H1 (cell line): Measurements from ENCODE around the gene PRTN3. TPM values are rescaled to one million over a fixed set of nuclear protein-coding genes. Genes with fewer than 3 reads are reported as not detected.
"Not testable (repeated sequence)": the region's sequence is repeated elsewhere in the genome, so short reads cannot be mapped to it uniquely, and the experiment has no call there.

Experiments used
- CTCF ChIA-PET: fragments of 300-600 bp; sonication (Branson Sonifier 250); formaldehyde crosslinking; loops from one replicate; lab custom pipeline; 2021; ENCODE audit not compliant: partially characterized antibody; lab: Charles Lee
- POLR2A ChIA-PET: fragments of 300-600 bp; sonication (Branson Sonifier 250); formaldehyde crosslinking; loops from one replicate; lab custom pipeline; 2021; ENCODE audit warnings: inconsistent platforms; ENCODE audit not compliant: partially characterized antibody; lab: Charles Lee
- DNase-seq, 2 experiments: peaks; one replicate each; pipeline versions ENCODE4 v3.0.0 to v3.0.0-alpha.2; 2010 to 2022; ENCODE audit warnings: low spot score in 2 of 2, low read depth in 1 of 2, mixed read lengths in 1 of 2
- FAIRE-seq: peaks from 2 replicates; lab custom pipeline; 2011; peaks lifted over from hg19 to GRCh38; lab: Jason Lieb, UNC
- H2AFZ ChIP-seq: 2 replicates; pipeline ENCODE4 v1.8.1; 2012; ENCODE audit warnings: low read length, inconsistent platforms
- H2AK5ac ChIP-seq: 2 replicates; pipeline ENCODE4 v1.6.1; 2013; ENCODE audit warnings: low read depth, low read length
- H2BK120ac ChIP-seq: replicated peaks from 2 replicates; pipeline ENCODE3; 2013; ENCODE audit warnings: low read depth, low read length, inconsistent platforms
- H2BK12ac ChIP-seq: 2 replicates; pipeline ENCODE4 v1.6.1; 2013; ENCODE audit warnings: low read depth, low read length
- H2BK15ac ChIP-seq: 2 replicates; pipeline ENCODE4 v1.6.1; 2013; ENCODE audit warnings: low read length
- H2BK20ac ChIP-seq: 2 replicates; pipeline ENCODE4 v1.6.1; 2013; ENCODE audit warnings: low read length
- H2BK5ac ChIP-seq: 2 replicates; pipeline ENCODE4 v1.6.1; 2013; ENCODE audit warnings: low read depth, low read length
- H3K14ac ChIP-seq: 2 replicates; pipeline ENCODE4 v1.6.1; 2013; ENCODE audit warnings: inconsistent platforms; ENCODE audit not compliant: insufficient read length
- H3K18ac ChIP-seq: 2 replicates; pipeline ENCODE4 v1.6.1; 2013; ENCODE audit warnings: low read length; ENCODE audit errors: extremely low read depth
- H3K23ac ChIP-seq: 2 replicates; pipeline ENCODE4 v1.6.1; 2013; ENCODE audit warnings: inconsistent platforms; ENCODE audit not compliant: insufficient read length
- H3K23me2 ChIP-seq: 2 replicates; pipeline ENCODE4 v1.6.1; 2013; ENCODE audit warnings: low read depth, low read length
- H3K27ac ChIP-seq: 2 replicates; pipeline ENCODE4 v1.6.1; 2011; ENCODE audit warnings: low read depth, low read length, inconsistent platforms
- H3K27me3 ChIP-seq, 4 experiments: replicated peaks in 1 of 4; 1 replicate in 1 of 4; 2 replicates in 3 of 4; pipeline versions ENCODE4 v1.6.1 to v1.8.1; 2011 to 2013; ENCODE audit warnings: low read length in 3 of 4, mild to moderate bottlenecking in 3 of 4, inconsistent platforms in 2 of 4, mixed read lengths in 2 of 4, moderate library complexity in 1 of 4; ENCODE audit not compliant: control insufficient read depth in 3 of 4, insufficient read depth in 3 of 4; ENCODE audit errors: extremely low read depth in 1 of 4
- H3K36me3 ChIP-seq, 4 experiments: 2 replicates each; pipeline versions ENCODE4 v1.6.1 to v1.8.1; 2011 to 2013; ENCODE audit warnings: mild to moderate bottlenecking in 4 of 4, low read length in 3 of 4, moderate library complexity in 2 of 4, control low read depth in 1 of 4, inconsistent platforms in 1 of 4; ENCODE audit not compliant: insufficient read depth in 4 of 4, control insufficient read depth in 2 of 4
- H3K4ac ChIP-seq: replicated peaks from 2 replicates; pipeline ENCODE3; 2013; ENCODE audit warnings: low read length, low read depth, mixed read lengths, inconsistent platforms; ENCODE audit not compliant: insufficient read length
- H3K4me1 ChIP-seq, 4 experiments: replicated peaks in 1 of 4; 1 replicate in 1 of 4; 2 replicates in 3 of 4; pipeline versions ENCODE4 v1.6.1 to v1.8.1; 2011 to 2013; ENCODE audit warnings: low read length in 3 of 4, inconsistent platforms in 2 of 4, mixed read lengths in 1 of 4; ENCODE audit not compliant: insufficient read depth in 4 of 4, control insufficient read depth in 3 of 4
- H3K4me2 ChIP-seq, 2 experiments: 2 replicates each; pipeline versions ENCODE4 v1.6.1 to v1.8.1; 2011 to 2013; ENCODE audit warnings: low read depth in 2 of 2, low read length in 2 of 2, control low read depth in 1 of 2, inconsistent platforms in 1 of 2, mild to moderate bottlenecking in 1 of 2; ENCODE audit not compliant: insufficient read depth in 1 of 2
- H3K4me3 ChIP-seq, 4 experiments: fragments of 200-600, 300-600 bp in 1 of 4; sonication (generic), shearing (Covaris generic), sonication (Bioruptor Twin) in 1 of 4; 2 replicates each; pipeline versions ENCODE4 v1.5.1 to v1.8.1; 2011 to 2016; ENCODE audit warnings: low read length in 4 of 4, low read depth in 3 of 4, control low read depth in 2 of 4, inconsistent platforms in 2 of 4, mild to moderate bottlenecking in 2 of 4, mixed read lengths in 1 of 4, moderate library complexity in 1 of 4; ENCODE audit not compliant: insufficient read depth in 2 of 4; ENCODE audit errors: extremely low read depth in 1 of 4
- H3K56ac ChIP-seq: replicated peaks from 2 replicates; pipeline ENCODE3; 2013; ENCODE audit warnings: low read depth, mild to moderate bottlenecking, mixed read lengths, low read length, inconsistent platforms; ENCODE audit not compliant: insufficient read length
- H3K79me1 ChIP-seq: 2 replicates; pipeline ENCODE4 v1.6.1; 2013; ENCODE audit warnings: low read depth, low read length, control low read depth
- H3K79me2 ChIP-seq, 2 experiments: 2 replicates each; pipeline versions ENCODE4 v1.6.1 to v1.8.1; 2012 to 2013; ENCODE audit warnings: low read length in 2 of 2, mild to moderate bottlenecking in 2 of 2, inconsistent platforms in 1 of 2; ENCODE audit not compliant: insufficient read depth in 2 of 2, control insufficient read depth in 1 of 2
- H3K9ac ChIP-seq, 4 experiments: replicated peaks in 1 of 4; 1 replicate in 1 of 4; 2 replicates in 3 of 4; pipeline versions ENCODE4 v1.6.1 to v1.8.1; 2011 to 2013; ENCODE audit warnings: low read depth in 3 of 4, low read length in 3 of 4, control low read depth in 2 of 4, mild to moderate bottlenecking in 2 of 4, moderate library complexity in 2 of 4, inconsistent platforms in 1 of 4; ENCODE audit errors: extremely low read depth in 1 of 4
- H3K9me3 ChIP-seq, 2 experiments: 2 replicates each; pipeline versions ENCODE4 v1.6.1 to v1.8.1; 2012 to 2013; ENCODE audit warnings: mild to moderate bottlenecking in 2 of 2, moderate library complexity in 2 of 2, control low read depth in 1 of 2, inconsistent platforms in 1 of 2, low read depth in 1 of 2, low read length in 1 of 2, mixed read lengths in 1 of 2; ENCODE audit not compliant: insufficient read depth in 2 of 2
- H4K20me1 ChIP-seq, 2 experiments: replicated peaks in 1 of 2; 2 replicates each; pipeline versions ENCODE3 to v1.8.1; 2011 to 2013; ENCODE audit warnings: inconsistent platforms in 2 of 2, low read length in 2 of 2, mild to moderate bottlenecking in 1 of 2; ENCODE audit not compliant: insufficient read depth in 2 of 2, control insufficient read depth in 1 of 2
- H4K5ac ChIP-seq: 2 replicates; pipeline ENCODE4 v1.6.1; 2013; ENCODE audit warnings: low read length, low read depth, mixed read lengths, inconsistent platforms; ENCODE audit not compliant: insufficient read length
- H4K8ac ChIP-seq: 2 replicates; pipeline ENCODE4 v1.8.0; 2013; ENCODE audit warnings: mild to moderate bottlenecking, moderate library complexity, low read length, inconsistent platforms; ENCODE audit not compliant: insufficient read depth; ENCODE audit errors: extremely low read depth
- H4K91ac ChIP-seq: replicated peaks from 2 replicates; pipeline ENCODE3; 2013; ENCODE audit warnings: low read length, mixed read lengths, inconsistent platforms; ENCODE audit not compliant: insufficient read length
- whole genome bisulfite sequencing, 2 experiments: shearing (Covaris generic) in 1 of 2; methylation state at CpG; one replicate each; pipeline versions ENCODE4 v1.1.6 to v1.1.7; 2013 to 2015; ENCODE audit warnings: low lambda C conversion rate in 2 of 2, mixed read lengths in 2 of 2, inconsistent platforms in 1 of 2, low coverage in 1 of 2, missing lambda C conversion rate in 1 of 2; ENCODE audit not compliant: insufficient replicate concordance in 2 of 2, insufficient coverage in 1 of 2, insufficient read length in 1 of 2; ENCODE audit errors: extremely low coverage in 1 of 2, missing lambda C conversion rate in 1 of 2; 5-methylcytosine and 5-hydroxymethylcytosine counted together
- polyA plus RNA-seq, 7 experiments: library from polyadenylated mRNA; depleted of rRNA in 3 of 7; stranded (reverse) in 5 of 7; unstranded in 2 of 7; fragments of >200 nt in 5 of 7; fragments of 200-250 nt in 2 of 7; gene quantifications; 1 replicate in 5 of 7; 2 replicates in 1 of 7; 4 replicates in 1 of 7; pipeline versions ENCODE4 v1.2.1 to v1.2.3, GENCODE V29; 2011 to 2013; ENCODE audit warnings: missing spikeins in 2 of 7, mixed read lengths in 2 of 7
- total RNA-seq: library from RNA; stranded (reverse); fragmentation: NEBNext Ultra II Directional; extraction: Animal tissue kit (Norgen Biotek cat#: 25700); gene quantifications from 2 replicates; pipeline ENCODE4 v1.2.1, GENCODE V29; 2021

PRTN3 gene
- total and polyA plus RNA-seq, 2 of the 8 experiments (the other 6 are each of a cell fraction or from before 2014, with no cell fraction given): 0.39 to 2.1 TPM

GRCh38 chr19:842802-843179, 2.0 kb downstream of the PRTN3 start:
- not testable (repeated sequence) for H3K9me3 ChIP-seq, H2BK15ac ChIP-seq, H2BK5ac ChIP-seq, FAIRE-seq, H2BK20ac ChIP-seq, H3K23ac ChIP-seq, H3K79me1 ChIP-seq, H4K91ac ChIP-seq, H3K56ac ChIP-seq, H3K36me3 ChIP-seq, H3K18ac ChIP-seq, H3K4me1 ChIP-seq, H4K20me1 ChIP-seq, H3K4ac ChIP-seq, H2BK120ac ChIP-seq, H3K27ac ChIP-seq, H3K79me2 ChIP-seq, H3K14ac ChIP-seq, H2BK12ac ChIP-seq, H4K5ac ChIP-seq, H2AFZ ChIP-seq, H3K23me2 ChIP-seq, DNase-seq, H4K8ac ChIP-seq, H3K9ac ChIP-seq, H2AK5ac ChIP-seq
- POLR2A ChIA-PET: interaction anchor here (0.6 to 5.4 kb wide), 8 partner anchors 8 to 58 kb away, joined by 3 to 30 read pairs (median 4); no protein-coding TSS in a partner anchor
- 81% methylated on average over 7 of the region's 7 CpGs; no CpG with 5 or more reads in 1 of the 2 experiments for WGBS, 2 experiments
- Histone ChIP-seq H3K4me2 (peak overlapping the region in 1 of 2 experiments; percentile 84; a peak in 1 of 4 replicates), H3K4me3 (peak overlapping the region in 1 of 4 experiments; percentile 53; a peak in 1 of 8 replicates), H3K27me3 (peaks cover 7 to 21% (median 16%) of the 10 kb centered on the region in 4 experiments)
- CTCF ChIA-PET: interaction anchor here (1.0 to 1.3 kb wide), 3 partner anchors 13 to 73 kb away, joined by 3 to 4 read pairs (median 3); no protein-coding TSS in a partner anchor
